ENCODE results near the gene CHD6. TPM values are rescaled to one million over a fixed set of nuclear protein-coding genes. Genes with fewer than 3 reads are reported as not detected.

Gene CHD6
- total RNA-seq, 1 experiment from 2014 or later, result 26.6 TPM

- ATAC-seq (no peak), DNase-seq (ENCODE audit: low read depth, low spot score) (no peak)
- no peak overlapping the region for H2AFZ ChIP-seq (ENCODE audit: low read depth, low read length, poor library complexity, severe bottlenecking)
- no peak overlapping the region; the same call in 1 of the 2 replicates for H3K4me2 ChIP-seq (ENCODE audit: low read length)
- BruUV-seq (replicated peaks), result no TSS peak
- TF ChIP-seq FOSL1 (IDR thresholded peaks at IDR 0.05; ENCODE audit: low read depth) (no peak), JUND (IDR thresholded peaks at IDR 0.05) (no peak), MAX (IDR thresholded peaks at IDR 0.05) (no peak), TCF7L2 (IDR thresholded peaks at IDR 0.05; ENCODE audit: borderline replicate concordance, extremely low read depth, insufficient read depth, insufficient read length) (no peak), RAD21 (IDR thresholded peaks at IDR 0.05; ENCODE audit: low read depth) (no peak), ZNF274 (IDR thresholded peaks at IDR 0.05; ENCODE audit: low read depth, low read length) (no peak), EZH2phosphoT487 (IDR thresholded peaks at IDR 0.05; ENCODE audit: borderline replicate concordance) (no peak), ELF1 (IDR thresholded peaks at IDR 0.05; ENCODE audit: borderline replicate concordance, low read depth) (no peak), SP1 (IDR thresholded peaks at IDR 0.05; ENCODE audit: low read depth) (no peak)
- TF ChIP-seq, protein P1, sequence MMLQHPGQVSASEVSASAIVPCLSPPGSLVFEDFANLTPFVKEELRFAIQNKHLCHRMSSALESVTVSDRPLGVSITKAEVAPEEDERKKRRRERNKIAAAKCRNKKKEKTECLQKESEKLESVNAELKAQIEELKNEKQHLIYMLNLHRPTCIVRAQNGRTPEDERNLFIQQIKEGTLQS (IDR thresholded peaks at IDR 0.05), result no peak
- TF ChIP-seq, protein P2, sequence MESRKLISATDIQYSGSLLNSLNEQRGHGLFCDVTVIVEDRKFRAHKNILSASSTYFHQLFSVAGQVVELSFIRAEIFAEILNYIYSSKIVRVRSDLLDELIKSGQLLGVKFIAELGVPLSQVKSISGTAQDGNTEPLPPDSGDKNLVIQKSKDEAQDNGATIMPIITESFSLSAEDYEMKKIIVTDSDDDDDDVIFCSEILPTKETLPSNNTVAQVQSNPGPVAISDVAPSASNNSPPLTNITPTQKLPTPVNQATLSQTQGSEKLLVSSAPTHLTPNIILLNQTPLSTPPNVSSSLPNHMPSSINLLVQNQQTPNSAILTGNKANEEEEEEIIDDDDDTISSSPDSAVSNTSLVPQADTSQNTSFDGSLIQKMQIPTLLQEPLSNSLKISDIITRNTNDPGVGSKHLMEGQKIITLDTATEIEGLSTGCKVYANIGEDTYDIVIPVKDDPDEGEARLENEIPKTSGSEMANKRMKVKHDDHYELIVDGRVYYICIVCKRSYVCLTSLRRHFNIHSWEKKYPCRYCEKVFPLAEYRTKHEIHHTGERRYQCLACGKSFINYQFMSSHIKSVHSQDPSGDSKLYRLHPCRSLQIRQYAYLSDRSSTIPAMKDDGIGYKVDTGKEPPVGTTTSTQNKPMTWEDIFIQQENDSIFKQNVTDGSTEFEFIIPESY (IDR thresholded peaks at IDR 0.05; ENCODE audit: extremely low read depth, insufficient replicate concordance, low read length), result no peak
- POLR2A ChIA-PET, result no interaction called here
- no peaks in the 10 kb centered on the region; the same call in 1 of the 2 replicates for H4K20me1 ChIP-seq (ENCODE audit: insufficient read depth)
- H3K4me3 ChIP-seq (replicated peaks in 1 of 2; ENCODE audit: low read depth in 1 of 2, low read length in 2 of 2), result no peak overlapping the region
- peaks cover 39% of the 10 kb centered on the region for H3K79me2 ChIP-seq (ENCODE audit: insufficient read depth, low read length)
- H3K27ac ChIP-seq (ENCODE audit: low read depth, low read length), result no peak overlapping the region
- H3K4me1 ChIP-seq (ENCODE audit: control insufficient read depth in 1 of 2, insufficient read depth in 2 of 2, low read length in 2 of 2), result peaks cover 6 to 11% of the 10 kb centered on the region in 2 experiments; a peak in 3 of 4 replicates
- CTCF ChIA-PET, result no interaction called here
- intact Hi-C loops (cut with micrococcal nuclease), result no loop called here
- no peak overlapping the region for H3K9ac ChIP-seq (ENCODE audit: low read length)
- no peaks in the 10 kb centered on the region for H3K27me3 ChIP-seq (ENCODE audit: insufficient read depth, low read length)
- H3K36me3 ChIP-seq (ENCODE audit: control insufficient read depth in 1 of 2, insufficient read depth in 2 of 2, low read length in 2 of 2), result no peaks in the 10 kb centered on the region
- no peaks in the 10 kb centered on the region for H3K9me2 ChIP-seq (ENCODE audit: insufficient read depth)
- RAD21 ChIA-PET (ENCODE audit: low non-redundant PET in 1 of 2, low total read pairs in 2 of 2, uncharacterized antibody in 2 of 2, unreplicated experiment in 2 of 2), result no interaction called here
- no peaks in the 10 kb centered on the region for H3K9me3 ChIP-seq (ENCODE audit: control insufficient read depth in 1 of 2, insufficient read depth in 1 of 2, low read depth in 1 of 2, low read length in 2 of 2)
Measured at GRCh38 chr20:41616228-41616627, 1.9 kb downstream of the CHD6 start.

Measured in HCT116 (cell line).